ENCODE data around the gene TCEA2. TPM values are rescaled to one million over a fixed set of nuclear protein-coding genes. Genes with fewer than 3 reads are reported as not detected.
A peak's percentile ranks its signal among the peaks of the same experiment; 100 is the strongest.

Gene TCEA2
- total RNA-seq, 1 donor from 2014 or later, result 49.0 TPM

DNA sequence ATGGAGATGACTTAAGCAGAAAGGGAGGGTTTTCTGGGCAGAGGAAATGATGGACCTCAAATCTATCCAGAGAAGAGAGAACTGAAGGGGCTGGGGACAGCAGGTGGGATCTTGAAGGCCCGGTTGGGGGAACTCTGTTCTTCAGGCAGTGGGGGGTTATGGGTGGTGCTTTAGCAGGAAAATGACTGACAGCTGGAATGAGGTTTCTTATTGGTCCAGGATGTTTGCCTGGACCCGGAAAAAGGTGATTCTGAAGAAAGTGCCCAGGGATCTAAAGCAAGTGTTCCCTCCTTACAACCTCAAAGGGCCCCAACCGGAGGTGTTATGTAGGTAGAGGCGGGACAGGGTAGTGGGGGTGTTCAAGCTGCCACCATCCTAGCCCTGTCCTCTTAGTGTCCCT, 32.5 kb downstream of the TCEA2 start:
- no peaks in the 10 kb centered on the region for H3K27me3 Mint-ChIP-seq (ENCODE audit: low read depth)
- H3K27ac Mint-ChIP-seq, result no peak overlapping the region
- H3K4me3 Mint-ChIP-seq (ENCODE audit: low read depth), result no peak overlapping the region
- no peaks in the 10 kb centered on the region for H3K4me1 Mint-ChIP-seq (ENCODE audit: low read depth)
- no peak for DNase-seq (ENCODE audit: low spot score)
- peaks cover 5% of the 10 kb centered on the region for H3K9me3 Mint-ChIP-seq
- intact Hi-C loops (cut with micrococcal nuclease), result no loop called here
- no peaks in the 10 kb centered on the region for H3K36me3 Mint-ChIP-seq (ENCODE audit: low read depth)

DNA sequence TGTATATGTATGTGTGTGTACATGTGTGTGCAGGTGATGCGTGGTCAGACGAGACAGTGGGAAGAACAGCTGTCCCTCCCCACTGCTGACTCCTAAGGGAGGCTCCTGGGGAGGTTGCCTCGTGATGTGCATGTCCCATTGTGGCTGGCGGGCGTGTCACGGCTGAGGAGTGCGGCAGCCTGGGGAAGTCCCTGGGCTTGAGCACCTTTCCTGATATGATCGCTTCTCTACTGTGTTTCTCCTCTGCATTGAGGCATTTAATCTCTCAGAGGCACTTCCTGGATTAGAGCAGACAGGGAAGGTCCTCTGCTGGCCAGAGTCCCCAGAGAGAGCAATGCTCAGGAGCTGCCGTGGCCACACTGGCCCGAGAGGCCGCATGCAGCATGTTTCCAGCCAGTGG, 32.9 kb downstream of the TCEA2 start:
- H3K4me3 Mint-ChIP-seq (ENCODE audit: low read depth), result no peak overlapping the region
- DNase-seq (ENCODE audit: low spot score), result no peak
- H3K27ac Mint-ChIP-seq, result no peak overlapping the region
- H3K9me3 Mint-ChIP-seq, result peaks cover 5% of the 10 kb centered on the region
- intact Hi-C loops (cut with micrococcal nuclease), result no loop called here
- H3K36me3 Mint-ChIP-seq (ENCODE audit: low read depth), result no peaks in the 10 kb centered on the region
- H3K4me1 Mint-ChIP-seq (ENCODE audit: low read depth), result no peaks in the 10 kb centered on the region
- peaks cover 1% of the 10 kb centered on the region for H3K27me3 Mint-ChIP-seq (ENCODE audit: low read depth)

DNA sequence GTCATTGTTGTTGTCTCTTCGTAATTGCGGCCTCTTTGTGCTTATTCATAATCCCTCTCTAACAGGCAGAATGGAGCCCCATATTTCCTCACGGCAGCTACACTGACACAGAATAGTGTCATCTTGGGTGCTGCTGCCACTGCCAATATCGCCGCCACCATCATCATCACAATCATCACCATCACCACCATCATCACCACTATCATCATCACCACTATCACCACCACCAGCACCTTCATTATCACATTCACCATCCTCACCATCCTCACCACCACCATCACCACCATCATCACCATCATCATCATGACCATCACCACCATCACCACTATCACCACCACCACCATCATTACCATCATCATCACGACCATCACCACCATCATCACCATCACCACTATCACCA, 33.5 kb downstream of the TCEA2 start:
- no peak for DNase-seq (ENCODE audit: low spot score)
- peaks cover 8% of the 10 kb centered on the region for H3K27me3 Mint-ChIP-seq (ENCODE audit: low read depth)
- no peak overlapping the region for H3K27ac Mint-ChIP-seq
- no peaks in the 10 kb centered on the region for H3K4me1 Mint-ChIP-seq (ENCODE audit: low read depth)
- H3K4me3 Mint-ChIP-seq (ENCODE audit: low read depth), result no peak overlapping the region
- no peaks in the 10 kb centered on the region for H3K36me3 Mint-ChIP-seq (ENCODE audit: low read depth)
- peaks cover 5% of the 10 kb centered on the region for H3K9me3 Mint-ChIP-seq
- intact Hi-C loops (cut with micrococcal nuclease), result no loop called here

DNA sequence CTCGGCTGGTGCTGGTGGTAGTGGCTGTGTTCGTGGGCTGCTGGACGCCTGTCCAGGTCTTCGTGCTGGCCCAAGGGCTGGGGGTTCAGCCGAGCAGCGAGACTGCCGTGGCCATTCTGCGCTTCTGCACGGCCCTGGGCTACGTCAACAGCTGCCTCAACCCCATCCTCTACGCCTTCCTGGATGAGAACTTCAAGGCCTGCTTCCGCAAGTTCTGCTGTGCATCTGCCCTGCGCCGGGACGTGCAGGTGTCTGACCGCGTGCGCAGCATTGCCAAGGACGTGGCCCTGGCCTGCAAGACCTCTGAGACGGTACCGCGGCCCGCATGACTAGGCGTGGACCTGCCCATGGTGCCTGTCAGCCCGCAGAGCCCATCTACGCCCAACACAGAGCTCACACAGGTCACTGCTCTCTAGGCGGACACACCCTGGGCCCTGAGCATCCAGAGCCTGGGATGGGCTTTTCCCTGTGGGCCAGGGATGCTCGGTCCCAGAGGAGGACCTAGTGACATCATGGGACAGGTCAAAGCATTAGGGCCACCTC, 35.5 kb downstream of the TCEA2 start:
- H3K36me3 Mint-ChIP-seq (ENCODE audit: low read depth), result no peaks in the 10 kb centered on the region
- no peak overlapping the region for H3K27ac Mint-ChIP-seq
- H3K9me3 Mint-ChIP-seq, result peaks cover 5% of the 10 kb centered on the region
- intact Hi-C loops (cut with micrococcal nuclease), result no loop called here
- H3K4me3 Mint-ChIP-seq (ENCODE audit: low read depth), result no peak overlapping the region
- H3K27me3 Mint-ChIP-seq (ENCODE audit: low read depth), result peaks cover 17% of the 10 kb centered on the region
- DNase-seq (ENCODE audit: low spot score), result no peak
- H3K4me1 Mint-ChIP-seq (ENCODE audit: low read depth), result peaks cover 2% of the 10 kb centered on the region

DNA sequence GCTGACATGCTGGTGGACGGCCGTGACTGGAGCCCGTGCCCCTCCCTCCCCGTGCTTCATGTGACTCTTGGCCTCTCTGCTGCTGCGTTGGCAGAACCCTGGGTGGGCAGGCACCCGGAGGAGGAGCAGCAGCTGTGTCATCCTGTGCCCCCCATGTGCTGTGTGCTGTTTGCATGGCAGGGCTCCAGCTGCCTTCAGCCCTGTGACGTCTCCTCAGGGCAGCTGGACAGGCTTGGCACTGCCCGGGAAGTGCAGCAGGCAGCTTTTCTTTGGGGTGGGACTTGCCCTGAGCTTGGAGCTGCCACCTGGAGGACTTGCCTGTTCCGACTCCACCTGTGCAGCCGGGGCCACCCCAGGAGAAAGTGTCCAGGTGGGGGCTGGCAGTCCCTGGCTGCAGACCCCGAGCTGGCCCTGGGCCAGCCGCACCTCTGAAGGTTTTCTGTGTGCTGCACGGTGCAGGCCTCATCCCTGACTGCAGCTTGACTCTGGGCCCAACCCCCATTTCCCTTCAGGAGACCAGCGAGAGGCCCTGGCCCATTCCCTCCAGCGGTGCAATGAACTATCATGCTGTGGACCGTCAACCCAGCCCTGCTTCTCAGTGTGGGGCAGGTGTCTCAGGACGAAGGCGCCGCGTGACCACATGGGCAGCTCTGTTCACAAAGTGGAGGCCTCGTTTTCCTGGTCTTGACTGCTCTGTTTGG, 36.2 kb downstream of the TCEA2 start:
- Mint-ChIP-seq H3K9me3 (peaks cover 5% of the 10 kb centered on the region), H3K36me3 (ENCODE audit: low read depth) (no peaks in the 10 kb centered on the region), H3K27ac (no peak overlapping the region), H3K27me3 (ENCODE audit: low read depth) (peaks cover 23% of the 10 kb centered on the region), H3K4me3 (ENCODE audit: low read depth) (no peak overlapping the region), H3K4me1 (ENCODE audit: low read depth) (peaks cover 2% of the 10 kb centered on the region)
- no peak for DNase-seq (ENCODE audit: low spot score)
- intact Hi-C loops (cut with micrococcal nuclease), result no loop called here

DNA sequence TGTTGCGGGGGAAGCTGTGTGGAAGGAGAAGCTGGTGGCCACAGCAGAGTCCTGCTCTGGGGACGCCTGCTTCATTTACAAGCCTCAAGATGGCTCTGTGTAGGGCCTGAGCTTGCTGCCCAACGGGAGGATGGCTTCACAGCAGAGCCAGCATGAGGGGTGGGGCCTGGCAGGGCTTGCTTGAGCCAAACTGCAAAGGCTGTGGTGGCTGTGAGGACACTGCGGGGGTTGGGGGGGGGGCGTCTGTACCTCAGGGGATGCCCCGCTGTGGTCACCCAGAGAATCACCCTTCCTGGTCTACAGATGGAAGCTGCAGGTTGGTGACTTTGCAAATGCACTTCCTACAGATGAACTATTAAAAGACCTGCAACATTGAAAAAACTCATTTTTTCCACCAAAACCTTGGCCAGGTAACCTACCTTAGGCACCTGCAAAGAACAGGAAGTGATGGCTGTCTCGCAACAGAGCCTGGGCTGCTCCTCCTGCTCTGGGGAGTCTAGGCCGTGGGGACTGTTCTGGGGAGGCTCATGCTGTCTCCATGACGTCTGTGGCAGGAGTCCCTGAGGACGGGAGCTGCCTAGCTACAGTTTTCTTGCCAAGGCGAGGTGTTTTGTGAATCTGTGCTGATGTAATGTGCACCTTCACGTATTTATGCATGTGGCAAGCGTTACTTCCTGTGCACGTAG, 37.0 kb downstream of the TCEA2 start:
- H3K27ac Mint-ChIP-seq, result no peak overlapping the region
- intact Hi-C loops (cut with micrococcal nuclease), result no loop called here
- H3K27me3 Mint-ChIP-seq (ENCODE audit: low read depth), result peaks cover 24% of the 10 kb centered on the region
- H3K9me3 Mint-ChIP-seq, result peaks cover 5% of the 10 kb centered on the region
- no peaks in the 10 kb centered on the region for H3K36me3 Mint-ChIP-seq (ENCODE audit: low read depth)
- H3K4me1 Mint-ChIP-seq (ENCODE audit: low read depth), result peaks cover 2% of the 10 kb centered on the region
- no peak for DNase-seq (ENCODE audit: low spot score)
- no peak overlapping the region for H3K4me3 Mint-ChIP-seq (ENCODE audit: low read depth)

DNA sequence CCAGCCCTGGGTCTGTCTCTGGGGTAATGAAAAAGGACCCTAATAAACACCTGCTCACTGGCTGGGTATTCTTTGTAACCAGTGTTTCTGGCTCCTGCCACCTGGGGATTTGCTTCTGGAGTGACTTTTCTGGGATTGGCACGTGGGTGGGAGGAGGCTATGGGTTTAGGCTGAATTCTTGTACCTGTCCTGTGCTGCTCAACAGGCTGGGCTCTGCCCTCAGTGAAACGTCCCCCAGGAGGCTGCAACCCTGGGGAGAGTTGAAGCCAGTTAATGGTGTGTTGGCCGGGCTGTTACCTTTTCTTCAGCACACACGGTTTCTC, 37.5 kb downstream of the TCEA2 start:
- H3K4me1 Mint-ChIP-seq (ENCODE audit: low read depth), result peaks cover 2% of the 10 kb centered on the region
- H3K4me3 Mint-ChIP-seq (ENCODE audit: low read depth), result no peak overlapping the region
- H3K36me3 Mint-ChIP-seq (ENCODE audit: low read depth), result no peaks in the 10 kb centered on the region
- intact Hi-C loops (cut with micrococcal nuclease), result no loop called here
- no peak for DNase-seq (ENCODE audit: low spot score)
- no peak overlapping the region for H3K27ac Mint-ChIP-seq
- peaks cover 5% of the 10 kb centered on the region for H3K9me3 Mint-ChIP-seq
- H3K27me3 Mint-ChIP-seq (ENCODE audit: low read depth), result peaks cover 24% of the 10 kb centered on the region

DNA sequence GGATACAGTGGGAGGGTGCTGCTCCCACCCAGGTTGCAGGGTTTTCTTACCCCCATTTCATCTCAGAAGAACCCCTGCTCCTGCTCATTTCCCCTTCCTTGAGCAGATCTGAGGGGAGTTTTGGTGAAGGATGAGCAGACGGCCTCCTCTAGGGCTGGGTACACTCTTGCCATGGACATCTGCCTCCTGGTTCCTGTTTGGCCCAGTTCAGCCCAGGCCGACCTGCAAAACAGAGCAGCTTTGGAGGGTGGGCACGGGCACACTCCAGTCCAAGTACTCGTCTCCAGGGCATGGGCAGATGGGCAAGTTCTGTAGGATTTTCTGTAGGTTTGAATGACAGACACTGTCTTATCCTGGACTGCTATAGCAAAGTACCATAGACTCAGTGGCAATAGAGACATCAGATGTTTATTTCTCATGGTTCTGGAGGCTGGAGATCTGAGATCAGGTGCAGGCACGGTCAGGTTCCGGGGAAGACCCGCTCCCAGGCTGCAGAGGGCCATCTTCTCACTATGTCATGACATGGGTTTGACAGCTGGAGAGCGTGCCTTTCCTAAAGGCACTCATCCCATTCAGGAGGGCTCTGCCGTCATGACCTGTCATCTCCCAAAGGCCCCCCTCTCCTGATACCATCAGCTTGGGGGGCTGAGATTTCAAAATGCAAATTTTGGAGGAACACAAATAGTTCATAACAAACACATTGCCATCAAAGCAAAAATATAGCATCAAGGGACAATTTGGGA, 38.1 kb downstream of the TCEA2 start:
- Mint-ChIP-seq H3K27me3 (ENCODE audit: low read depth) (peaks cover 24% of the 10 kb centered on the region), H3K4me1 (ENCODE audit: low read depth) (peaks cover 2% of the 10 kb centered on the region), H3K9me3 (peaks cover 5% of the 10 kb centered on the region), H3K27ac (no peak overlapping the region), H3K36me3 (ENCODE audit: low read depth) (no peaks in the 10 kb centered on the region), H3K4me3 (ENCODE audit: low read depth) (peak overlapping the region; percentile 34)
- intact Hi-C loops (cut with micrococcal nuclease), result no loop called here
- no peak for DNase-seq (ENCODE audit: low spot score)

DNA sequence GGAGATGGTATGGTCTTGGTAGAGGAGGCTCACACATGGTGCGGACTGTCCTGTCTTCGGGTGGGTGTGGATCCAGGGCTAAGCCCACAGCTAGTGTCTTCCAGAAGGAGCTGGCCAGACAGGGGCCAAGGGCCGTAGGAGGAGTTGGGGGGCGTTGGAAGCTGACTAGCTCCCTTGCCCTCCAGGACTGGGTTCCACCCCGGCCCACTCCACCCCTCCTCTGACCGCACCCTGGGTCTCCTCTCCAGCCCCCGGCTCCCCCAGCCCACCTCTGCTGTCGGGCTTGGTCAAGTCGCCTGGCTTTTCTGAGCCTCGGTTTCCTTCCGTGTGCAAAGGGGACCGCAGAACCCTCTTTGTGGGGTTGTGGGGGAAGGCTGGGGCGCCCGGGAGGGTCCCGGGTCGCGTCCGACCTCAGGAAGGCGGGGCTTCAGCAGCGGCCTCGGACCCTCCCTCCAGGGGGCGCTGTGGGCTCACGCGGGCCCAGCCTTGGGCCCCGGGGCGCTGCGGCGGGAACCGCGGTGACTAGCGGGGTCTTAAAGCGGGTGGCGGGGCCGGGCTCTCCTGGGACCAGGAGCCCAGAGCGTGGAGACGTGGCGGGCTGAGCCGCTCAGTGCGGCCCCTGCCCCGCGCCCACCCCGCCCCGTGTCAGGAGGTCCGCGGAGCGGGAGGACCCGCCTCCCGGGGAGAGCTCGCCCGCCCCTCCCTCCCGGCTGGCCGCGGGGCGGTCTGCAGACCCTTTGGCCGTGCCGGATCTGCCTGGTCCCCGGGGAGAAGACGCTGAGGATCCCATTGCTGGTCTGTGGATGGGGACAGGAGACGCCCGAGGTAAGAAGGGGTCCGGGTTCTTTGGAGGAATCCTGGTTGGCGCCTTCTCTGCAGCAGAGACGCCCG, 39.0 kb downstream of the TCEA2 start:
- intact Hi-C loops (cut with micrococcal nuclease), result loop anchor here (2.0 kb wide), 1 partner anchor 17 kb away; the partner anchor contains the start of gene LKAAEAR1
- Mint-ChIP-seq H3K36me3 (ENCODE audit: low read depth) (no peaks in the 10 kb centered on the region), H3K4me1 (ENCODE audit: low read depth) (peaks cover 2% of the 10 kb centered on the region), H3K27ac (no peak overlapping the region), H3K27me3 (ENCODE audit: low read depth) (peaks cover 24% of the 10 kb centered on the region), H3K9me3 (peaks cover under 1% of the 10 kb centered on the region), H3K4me3 (ENCODE audit: low read depth) (peak overlapping the region; percentile 34)
- peak; percentile 57 for DNase-seq (ENCODE audit: low spot score)

DNA sequence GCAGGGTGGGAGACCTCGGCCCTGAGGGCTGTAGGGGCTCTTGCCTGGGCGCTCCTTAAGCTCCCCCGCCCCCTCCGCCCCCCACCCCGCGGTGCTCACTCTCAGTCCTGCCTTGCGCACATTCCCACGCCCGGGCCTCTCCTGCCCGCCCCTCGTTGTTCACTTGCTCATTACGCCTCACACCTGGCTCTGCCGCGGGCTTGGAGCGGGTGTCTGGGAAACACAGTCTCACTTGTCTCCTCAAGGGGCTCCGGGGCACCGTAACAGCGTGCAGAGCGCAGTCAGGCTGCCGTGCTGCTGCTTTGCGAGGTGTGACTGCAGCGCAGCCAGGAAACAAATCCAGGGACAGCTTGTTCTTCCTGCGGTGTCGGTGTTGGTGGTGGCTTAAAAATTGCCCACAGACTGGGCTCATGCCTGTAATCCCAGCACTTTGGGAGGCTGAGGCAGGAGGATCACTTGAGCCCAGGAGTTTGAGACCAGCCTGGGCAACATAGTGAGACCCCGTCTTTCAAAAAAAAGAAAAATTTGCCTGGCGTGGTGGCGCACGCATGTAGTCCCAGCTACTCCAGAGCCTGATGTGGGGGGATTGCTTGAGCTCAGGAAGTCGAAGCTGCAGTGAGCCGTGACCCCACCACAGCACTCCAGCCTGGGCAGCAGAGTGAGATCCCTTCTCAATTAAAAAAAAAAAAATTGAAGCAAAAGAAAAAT, 39.8 kb downstream of the TCEA2 start:
- H3K27me3 Mint-ChIP-seq (ENCODE audit: low read depth), result peaks cover 24% of the 10 kb centered on the region
- DNase-seq (ENCODE audit: low spot score), result no peak
- peak overlapping the region; percentile 21 for H3K4me3 Mint-ChIP-seq (ENCODE audit: low read depth)
- peaks cover 2% of the 10 kb centered on the region for H3K4me1 Mint-ChIP-seq (ENCODE audit: low read depth)
- intact Hi-C loops (cut with micrococcal nuclease), result loop anchor here (2.0 kb wide), 1 partner anchor 18 kb away; the partner anchor contains the start of gene LKAAEAR1
- H3K36me3 Mint-ChIP-seq (ENCODE audit: low read depth), result no peaks in the 10 kb centered on the region
- no peaks in the 10 kb centered on the region for H3K9me3 Mint-ChIP-seq
- H3K27ac Mint-ChIP-seq, result no peak overlapping the region

DNA sequence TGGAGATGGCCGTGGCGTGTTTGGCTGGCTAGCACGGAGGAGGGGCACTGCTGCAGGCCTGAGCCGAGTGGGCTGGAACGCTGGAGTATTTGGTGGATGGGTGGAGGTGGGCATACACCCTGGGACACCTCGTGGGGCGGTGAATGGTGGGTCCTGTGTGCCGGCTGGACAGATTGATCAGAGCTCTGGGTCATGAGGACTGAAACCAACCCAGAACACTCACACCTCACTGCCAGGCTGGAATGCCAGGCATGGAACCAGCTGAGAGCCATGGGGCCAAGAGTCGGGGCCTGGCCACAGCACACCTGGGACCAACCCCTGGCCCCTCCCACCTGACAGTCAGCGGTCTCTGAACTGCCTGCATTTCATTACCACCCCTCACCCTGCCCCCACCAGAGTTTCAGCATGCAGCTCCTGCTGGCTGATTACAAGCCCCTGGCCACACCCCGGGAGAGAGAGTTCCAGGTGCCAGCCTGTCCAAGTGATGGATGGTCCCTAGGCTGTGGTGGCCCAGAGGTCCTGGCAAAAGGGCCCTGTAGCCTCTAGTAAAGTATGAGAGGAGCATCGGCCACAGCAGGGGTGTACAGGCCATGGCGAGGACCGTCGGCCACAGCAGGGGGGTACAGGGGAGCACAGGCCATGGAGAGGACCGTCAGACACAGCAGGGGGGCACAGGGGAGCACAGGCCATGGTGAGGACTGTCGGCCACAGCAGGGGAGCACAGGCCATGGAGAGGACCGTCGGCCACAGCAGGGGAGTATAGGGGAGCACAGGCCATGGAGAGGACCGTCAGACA, 41.1 kb downstream of the TCEA2 start:
- intact Hi-C loops (cut with micrococcal nuclease), result loop anchor here (2.0 kb wide), 1 partner anchor 19 kb away; the partner anchor contains the start of gene LKAAEAR1
- Mint-ChIP-seq H3K9me3 (no peaks in the 10 kb centered on the region), H3K4me3 (ENCODE audit: low read depth) (no peak overlapping the region), H3K27me3 (ENCODE audit: low read depth) (peaks cover 24% of the 10 kb centered on the region), H3K27ac (no peak overlapping the region), H3K36me3 (ENCODE audit: low read depth) (no peaks in the 10 kb centered on the region), H3K4me1 (ENCODE audit: low read depth) (peaks cover 2% of the 10 kb centered on the region)
- DNase-seq (ENCODE audit: low spot score), result peak; percentile 6

All from activated T-helper 2 cell treated with anti-CD3 and anti-CD28 coated beads, Interferon-gamma antibody, Interleukin-2, Interleukin-4, amounts not matched to agents 10 μg/mL and 5 μg/mL and 100 μg/mL, durations not matched to agents 14 hours and 24 hours and 36 hours (primary cell).